Measurements from ENCODE around the gene SLC7A10. TPM values are rescaled to one million over a fixed set of nuclear protein-coding genes. Genes with fewer than 3 reads are reported as not detected.

The SLC7A10 gene
- total RNA-seq, 2 experiments from 2014 or later: not detected

DNA sequence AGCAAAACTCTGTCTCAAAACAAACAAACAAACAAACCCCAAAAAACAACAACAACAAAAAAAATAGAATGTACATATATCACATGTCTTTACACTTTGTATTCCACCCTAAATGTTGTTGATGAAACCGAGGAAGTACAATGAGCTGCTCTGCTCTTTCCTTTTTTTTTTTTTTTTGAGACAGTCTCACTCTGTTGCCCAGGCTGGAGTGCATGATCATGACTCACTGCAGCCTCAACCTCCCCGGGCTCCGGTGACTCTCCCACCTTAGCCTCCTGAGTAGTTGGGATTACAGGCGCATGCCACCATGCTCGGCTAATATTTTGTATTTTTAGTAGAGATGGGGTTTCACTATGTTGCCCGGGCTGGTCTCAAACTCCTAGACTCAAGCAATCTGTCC, 62.2 kb downstream of the SLC7A10 start:
- H3K79me2 ChIP-seq (ENCODE audit: insufficient read depth, low read depth, low read length): no peaks in the 10 kb centered on the region
- no peak overlapping the region for H3K27ac ChIP-seq (ENCODE audit: low read depth, low read length, poor library complexity, severe bottlenecking)
- TF ChIP-seq EZH2phosphoT487 (IDR thresholded peaks at IDR 0.05; ENCODE audit: borderline replicate concordance, low read depth, low read length) (no peak), CTCF (conservative IDR thresholded peaks at IDR 0.05; ENCODE audit: low read length) (no peak)
- intact Hi-C loops (cut with micrococcal nuclease; ENCODE audit: unreplicated experiment): no loop called here
- no peak for DNase-seq (ENCODE audit: low spot score)
- H3K9me2 ChIP-seq (ENCODE audit: insufficient read depth, low read length): no peaks in the 10 kb centered on the region
- H3K4me1 ChIP-seq (ENCODE audit: insufficient read depth, low read length, poor library complexity, severe bottlenecking): peaks cover 7% of the 10 kb centered on the region
- no peak overlapping the region for H3K4me3 ChIP-seq (ENCODE audit: low read depth, low read length, poor library complexity, severe bottlenecking)
- CTCF ChIA-PET (ENCODE audit: unreplicated experiment): no interaction called here
- POLR2A ChIA-PET: no interaction called here
- H3K4me2 ChIP-seq (ENCODE audit: low read length): no peak overlapping the region
- BruUV-seq (replicated peaks): no TSS peak
- peaks cover 2% of the 10 kb centered on the region; the same call in 1 of the 2 replicates for H3K9me3 ChIP-seq (ENCODE audit: low read length)
- H4K20me1 ChIP-seq (ENCODE audit: insufficient read depth, low read length): no peaks in the 10 kb centered on the region
- no peak overlapping the region for H2AFZ ChIP-seq (ENCODE audit: low read length)
- H3K36me3 ChIP-seq (ENCODE audit: insufficient read depth, low read length): no peaks in the 10 kb centered on the region

GRCh38 chr19:33161201-33161600, 64.4 kb downstream of the SLC7A10 start:
- no peak overlapping the region for H3K27ac ChIP-seq (ENCODE audit: low read depth, low read length, poor library complexity, severe bottlenecking)
- no peaks in the 10 kb centered on the region for H3K9me2 ChIP-seq (ENCODE audit: insufficient read depth, low read length)
- no peaks in the 10 kb centered on the region for H3K36me3 ChIP-seq (ENCODE audit: insufficient read depth, low read length)
- H3K4me1 ChIP-seq (ENCODE audit: insufficient read depth, low read length, poor library complexity, severe bottlenecking): peaks cover 7% of the 10 kb centered on the region
- ChIA-PET CTCF (ENCODE audit: unreplicated experiment) (no interaction called here), POLR2A (interaction anchor here (0.7 to 1.6 kb wide), 2 partner anchors 15 to 35 kb away, joined by 5 to 6 read pairs; no protein-coding TSS in a partner anchor)
- BruUV-seq (replicated peaks): no TSS peak
- no peak overlapping the region for H3K4me2 ChIP-seq (ENCODE audit: low read length)
- intact Hi-C loops (cut with micrococcal nuclease; ENCODE audit: unreplicated experiment): no loop called here
- H3K9me3 ChIP-seq (ENCODE audit: low read length): no peaks in the 10 kb centered on the region
- H2AFZ ChIP-seq (ENCODE audit: low read length): no peak overlapping the region
- no peak for DNase-seq (ENCODE audit: low spot score)
- no peaks in the 10 kb centered on the region for H3K79me2 ChIP-seq (ENCODE audit: insufficient read depth, low read depth, low read length)
- H4K20me1 ChIP-seq (ENCODE audit: insufficient read depth, low read length): no peaks in the 10 kb centered on the region
- TF ChIP-seq CTCF (conservative IDR thresholded peaks at IDR 0.05; ENCODE audit: low read length) (no peak), EZH2phosphoT487 (IDR thresholded peaks at IDR 0.05; ENCODE audit: borderline replicate concordance, low read depth, low read length) (no peak)
- no peak overlapping the region for H3K4me3 ChIP-seq (ENCODE audit: low read depth, low read length, poor library complexity, severe bottlenecking)

DNA sequence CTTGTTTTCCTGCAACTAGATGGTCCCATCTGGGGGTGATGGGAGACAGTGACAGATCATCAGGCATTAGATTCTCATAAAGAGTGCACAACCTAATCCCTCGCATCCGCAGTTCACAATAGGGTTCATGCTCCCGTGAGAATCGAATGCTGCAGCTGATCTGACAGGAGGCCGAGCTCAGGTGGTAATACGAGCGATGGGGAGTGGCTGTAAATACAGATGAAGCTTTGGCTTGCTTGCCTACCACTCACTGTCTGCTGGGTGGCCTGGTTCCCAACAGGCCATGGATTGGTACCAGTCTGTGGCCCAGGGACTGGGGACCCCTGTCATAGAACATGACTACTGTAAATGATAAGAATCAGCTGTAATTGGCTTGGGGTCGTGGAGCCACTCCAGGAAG, 65.8 kb downstream of the SLC7A10 start:
- Histone ChIP-seq H3K27ac (ENCODE audit: low read depth, low read length, poor library complexity, severe bottlenecking) (no peak overlapping the region), H3K36me3 (ENCODE audit: insufficient read depth, low read length) (no peaks in the 10 kb centered on the region), H3K4me3 (ENCODE audit: low read depth, low read length, poor library complexity, severe bottlenecking) (no peak overlapping the region), H4K20me1 (ENCODE audit: insufficient read depth, low read length) (no peaks in the 10 kb centered on the region), H2AFZ (ENCODE audit: low read length) (0 out of 2 replicates have a peak overlapping the region, but pooled peaks have one; percentile 40), H3K9me3 (ENCODE audit: low read length) (no peaks in the 10 kb centered on the region), H3K4me1 (ENCODE audit: insufficient read depth, low read length, poor library complexity, severe bottlenecking) (peaks cover 7% of the 10 kb centered on the region), H3K79me2 (ENCODE audit: insufficient read depth, low read depth, low read length) (no peaks in the 10 kb centered on the region), H3K4me2 (ENCODE audit: low read length) (no peak overlapping the region), H3K9me2 (ENCODE audit: insufficient read depth, low read length) (no peaks in the 10 kb centered on the region)
- ChIA-PET POLR2A (interaction anchor here (0.6 to 1.6 kb wide), 2 partner anchors 17 to 40 kb away, joined by 3 to 6 read pairs; no protein-coding TSS in a partner anchor), CTCF (ENCODE audit: unreplicated experiment) (no interaction called here)
- no peak for TF ChIP-seq EZH2phosphoT487 (IDR thresholded peaks at IDR 0.05; ENCODE audit: borderline replicate concordance, low read depth, low read length)
- TF ChIP-seq CTCF (conservative IDR thresholded peaks at IDR 0.05; ENCODE audit: low read length): no peak
- intact Hi-C loops (cut with micrococcal nuclease; ENCODE audit: unreplicated experiment): no loop called here
- no peak for DNase-seq (ENCODE audit: low spot score)
- no TSS peak for BruUV-seq (replicated peaks)
